ENCODE data around the gene MYL12A.

MYL12A gene

GRCh38 chr18:3283253-3283863 lies 35.8 kb downstream of the MYL12A start:
- TF ChIP-seq CTCF (IDR thresholded peaks at IDR 0.05; ENCODE audit: borderline replicate concordance, control extremely low read depth, extremely low read depth, insufficient read depth, missing control alignments): no peak
- in situ Hi-C loops (cut with MboI; ENCODE audit: low sequenced_read_pairs, unreplicated experiment): loop anchor here (10.0 to 25.0 kb wide), 2 partner anchors 311 to 704 kb away; no protein-coding TSS in a partner anchor
- DNase-seq (ENCODE audit: low spot score): no peak

GRCh38 chr18:3283908-3284307 lies 36.3 kb downstream of the MYL12A start:
- no peak for DNase-seq (ENCODE audit: low spot score)
- TF ChIP-seq CTCF (IDR thresholded peaks at IDR 0.05; ENCODE audit: borderline replicate concordance, control extremely low read depth, extremely low read depth, insufficient read depth, missing control alignments): no peak
- in situ Hi-C loops (cut with MboI; ENCODE audit: low sequenced_read_pairs, unreplicated experiment): loop anchor here (10.0 to 25.0 kb wide), 2 partner anchors 311 to 703 kb away; no protein-coding TSS in a partner anchor

GRCh38 chr18:3284501-3284900 lies 36.9 kb downstream of the MYL12A start:
- DNase-seq (ENCODE audit: low spot score): no peak
- in situ Hi-C loops (cut with MboI; ENCODE audit: low sequenced_read_pairs, unreplicated experiment): loop anchor here (10.0 to 25.0 kb wide), 2 partner anchors 310 to 703 kb away; no protein-coding TSS in a partner anchor
- no peak for TF ChIP-seq CTCF (IDR thresholded peaks at IDR 0.05; ENCODE audit: borderline replicate concordance, control extremely low read depth, extremely low read depth, insufficient read depth, missing control alignments)

GRCh38 chr18:3286159-3286558 lies 38.6 kb downstream of the MYL12A start:
- TF ChIP-seq CTCF (IDR thresholded peaks at IDR 0.05; ENCODE audit: borderline replicate concordance, control extremely low read depth, extremely low read depth, insufficient read depth, missing control alignments): no peak
- in situ Hi-C loops (cut with MboI; ENCODE audit: low sequenced_read_pairs, unreplicated experiment): loop anchor here (5.0 to 25.0 kb wide), 3 partner anchors 309 to 701 kb away; no protein-coding TSS in a partner anchor
- no peak for DNase-seq (ENCODE audit: low spot score)

- no peak for DNase-seq (ENCODE audit: low spot score)
- TF ChIP-seq CTCF (IDR thresholded peaks at IDR 0.05; ENCODE audit: borderline replicate concordance, control extremely low read depth, extremely low read depth, insufficient read depth, missing control alignments): no peak
- in situ Hi-C loops (cut with MboI; ENCODE audit: low sequenced_read_pairs, unreplicated experiment): loop anchor here (25.0 kb wide), 1 partner anchor 694 kb away; no protein-coding TSS in a partner anchor
These were observed 45.8 kb downstream of the MYL12A start for GRCh38 chr18:3293196-3293951.

GRCh38 chr18:3294435-3295080 lies 47.0 kb downstream of the MYL12A start:
- no peak for TF ChIP-seq CTCF (IDR thresholded peaks at IDR 0.05; ENCODE audit: borderline replicate concordance, control extremely low read depth, extremely low read depth, insufficient read depth, missing control alignments)
- in situ Hi-C loops (cut with MboI; ENCODE audit: low sequenced_read_pairs, unreplicated experiment): loop anchor here (25.0 kb wide), 1 partner anchor 693 kb away; no protein-coding TSS in a partner anchor
- no peak for DNase-seq (ENCODE audit: low spot score)
